HG03378 (cell line): ENCODE results near the gene HDAC3.

Source experiments
- ATAC-seq: cut with Tn5 transposase; IDR thresholded peaks from one replicate; pipeline ENCODE4 v1.9.1; 2021; ENCODE audit warnings: mild to moderate bottlenecking, moderate library complexity; ENCODE audit not compliant: unreplicated experiment

The HDAC3 gene

DNA sequence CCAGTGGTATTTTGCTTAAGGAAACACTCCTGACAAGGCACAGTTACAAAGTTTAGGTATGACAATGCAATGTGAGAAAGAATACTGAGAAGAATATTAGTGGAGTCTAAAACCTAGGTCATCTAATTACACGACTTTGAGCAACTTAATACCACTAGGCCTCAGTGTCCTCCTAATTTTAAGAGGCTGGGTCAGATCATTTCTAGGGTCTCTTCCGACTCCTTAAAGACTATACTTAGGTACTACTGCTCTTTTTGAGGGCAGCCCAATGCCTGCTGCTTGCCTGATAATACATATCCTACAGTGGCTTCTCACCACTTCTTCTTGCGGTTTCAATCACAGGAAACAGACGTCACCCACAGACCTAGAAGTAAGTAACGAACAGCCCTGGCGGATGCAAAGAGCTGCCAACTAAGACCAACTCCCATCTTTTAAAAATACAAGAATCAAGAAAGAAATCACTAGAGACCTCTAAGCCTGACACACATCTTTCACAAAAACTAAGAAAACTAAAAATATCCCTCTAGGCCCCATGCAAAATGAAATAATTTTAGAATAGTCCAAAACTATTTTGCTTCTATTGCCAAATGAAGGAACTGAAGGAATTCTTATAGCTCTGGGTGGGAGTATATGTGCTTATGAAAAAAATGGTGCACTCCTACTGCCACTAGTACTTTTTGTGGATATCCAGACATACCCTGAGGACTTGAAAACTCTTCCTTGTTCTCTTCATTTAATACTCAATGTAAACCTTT, 30.9 kb downstream of the HDAC3 start:
- ATAC-seq: peak; percentile 94

DNA sequence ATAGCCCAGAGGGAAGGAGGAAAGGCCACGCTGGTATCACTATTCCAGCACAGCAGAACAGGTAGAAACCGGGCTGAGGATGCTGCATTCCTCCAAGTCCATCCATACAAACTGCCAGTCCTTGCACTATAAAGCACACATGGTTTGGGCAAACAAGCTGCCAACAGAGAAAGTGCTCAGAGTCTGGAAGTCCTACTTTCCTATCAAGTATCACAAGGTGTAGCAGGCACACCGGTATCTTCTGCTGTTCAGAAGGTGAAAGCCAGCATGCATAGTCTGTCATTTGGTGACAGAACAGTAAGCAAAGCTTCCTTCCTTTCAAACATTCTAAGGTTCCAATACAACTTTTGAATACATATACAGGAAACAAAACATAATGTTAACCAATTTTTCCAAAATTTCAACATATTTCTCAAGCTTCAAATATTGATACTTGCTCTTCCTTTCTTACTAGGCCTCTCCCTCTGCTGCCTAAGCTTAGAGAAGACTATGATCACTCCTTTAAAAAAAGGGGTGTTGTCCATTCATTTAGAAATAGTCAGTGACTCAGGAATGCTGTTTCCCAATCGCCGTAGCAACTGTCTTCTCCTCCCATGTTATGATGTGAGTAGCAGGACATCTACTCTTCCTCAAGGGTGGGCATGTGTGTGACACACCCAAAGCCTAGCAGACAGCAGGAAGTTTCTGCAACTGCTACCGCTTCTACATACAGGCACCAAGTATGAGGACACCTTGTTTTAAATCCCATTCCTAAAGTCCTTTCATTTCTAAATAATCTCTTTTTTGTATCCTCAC, 32.5 kb downstream of the HDAC3 start:
- no peak for ATAC-seq

- ATAC-seq: no peak
Measured at GRCh38 chr5:141602606-141603005, 34.0 kb downstream of the HDAC3 start.

GRCh38 chr5:141598391-141599345, 38.0 kb downstream of the HDAC3 start:
- ATAC-seq: peak; percentile 49

DNA sequence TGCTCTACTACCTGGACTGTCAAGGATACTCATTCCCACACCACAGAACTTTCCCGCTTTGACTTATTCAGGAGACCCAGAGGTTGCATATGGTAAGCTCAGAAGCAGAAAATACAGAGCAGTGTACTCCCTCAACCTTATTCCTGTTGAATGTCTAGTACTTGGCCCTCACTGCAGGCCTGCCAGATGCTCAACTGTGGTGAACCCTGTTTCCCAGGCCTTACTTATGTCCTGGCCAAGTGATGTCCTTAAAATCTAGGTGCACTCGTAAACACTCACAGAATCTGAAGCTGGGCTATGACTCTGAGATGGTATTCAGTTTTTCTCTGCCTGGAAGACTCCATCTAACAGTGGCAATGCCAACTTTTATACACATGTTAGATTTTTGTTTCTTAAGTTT, 38.8 kb downstream of the HDAC3 start:
- no peak for ATAC-seq

DNA sequence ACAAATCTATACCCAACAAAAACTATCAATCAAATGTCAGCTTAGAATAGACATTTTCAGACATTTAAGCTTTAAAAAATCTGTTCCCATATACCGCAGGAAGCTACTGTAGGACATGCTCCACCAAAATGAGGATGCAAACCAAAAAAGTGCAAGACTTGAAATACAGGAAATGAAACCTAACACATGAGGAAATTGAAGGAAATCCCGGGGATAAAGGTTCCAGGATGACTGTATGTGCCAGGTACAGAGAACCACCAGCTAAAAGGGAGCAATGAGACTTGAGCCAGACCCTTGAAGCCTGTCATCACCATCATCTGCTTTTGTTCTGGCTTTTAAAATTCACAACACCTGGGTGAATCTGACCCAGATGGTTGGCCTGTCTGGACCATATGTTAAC, 39.3 kb downstream of the HDAC3 start:
- no peak for ATAC-seq

- ATAC-seq: no peak
Measured at GRCh38 chr5:141596867-141597266, 39.8 kb downstream of the HDAC3 start.

DNA sequence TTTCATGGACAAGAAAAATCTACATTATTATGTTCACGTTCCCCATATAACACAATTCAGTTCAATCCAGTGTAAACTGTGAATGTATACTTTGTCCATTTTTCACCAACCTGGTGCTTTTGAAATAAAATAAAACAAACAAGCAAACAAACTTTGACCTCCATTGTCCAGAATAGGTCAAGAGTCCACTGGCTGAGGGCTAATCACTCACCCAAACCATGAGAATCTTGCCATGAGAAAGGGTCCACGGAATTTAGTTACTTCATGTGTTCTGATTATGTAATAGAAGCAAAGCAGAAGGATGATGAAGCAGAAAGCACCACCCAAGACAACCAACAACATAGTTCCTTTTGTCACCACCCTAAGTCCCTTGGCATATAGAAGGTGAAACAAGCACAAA, 46.5 kb downstream of the HDAC3 start:
- ATAC-seq: no peak

DNA sequence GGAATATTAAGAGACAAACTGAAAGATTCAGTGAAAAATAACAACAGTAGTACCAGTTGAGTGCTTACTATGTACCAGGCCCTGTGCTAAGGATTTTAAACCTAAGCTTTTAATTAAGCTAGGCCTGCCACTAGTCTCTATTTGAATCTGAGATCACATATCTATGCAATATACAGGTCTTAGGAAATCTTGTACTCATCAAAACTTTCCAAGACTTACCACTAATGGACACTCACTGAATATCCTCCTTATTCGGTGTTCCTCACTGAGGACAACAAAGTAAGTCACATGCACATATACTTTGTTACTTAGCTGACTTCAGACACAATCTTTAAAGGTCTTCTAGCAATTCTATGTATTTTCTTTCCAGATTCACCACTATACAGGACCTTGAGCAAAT, 50.4 kb downstream of the HDAC3 start:
- ATAC-seq: no peak

DNA sequence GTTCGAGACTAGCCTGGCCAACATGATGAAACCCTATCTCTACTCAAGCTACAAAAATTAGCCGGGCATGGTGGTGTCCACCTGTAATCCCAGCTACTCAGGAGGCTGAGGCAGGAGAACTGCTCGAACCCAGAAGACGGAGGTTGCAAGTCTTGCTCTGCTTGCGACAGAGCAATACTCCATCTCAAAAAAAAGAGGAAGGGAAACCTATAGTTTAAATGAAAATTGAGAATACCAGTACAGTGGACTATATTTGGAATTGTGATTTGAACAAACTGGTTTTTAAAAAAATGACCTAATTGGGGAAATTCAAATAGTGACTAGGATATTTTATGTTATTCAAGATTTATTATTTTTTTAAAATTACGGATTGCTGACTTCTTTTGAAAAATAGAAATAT, 51.1 kb downstream of the HDAC3 start:
- ATAC-seq: no peak

DNA sequence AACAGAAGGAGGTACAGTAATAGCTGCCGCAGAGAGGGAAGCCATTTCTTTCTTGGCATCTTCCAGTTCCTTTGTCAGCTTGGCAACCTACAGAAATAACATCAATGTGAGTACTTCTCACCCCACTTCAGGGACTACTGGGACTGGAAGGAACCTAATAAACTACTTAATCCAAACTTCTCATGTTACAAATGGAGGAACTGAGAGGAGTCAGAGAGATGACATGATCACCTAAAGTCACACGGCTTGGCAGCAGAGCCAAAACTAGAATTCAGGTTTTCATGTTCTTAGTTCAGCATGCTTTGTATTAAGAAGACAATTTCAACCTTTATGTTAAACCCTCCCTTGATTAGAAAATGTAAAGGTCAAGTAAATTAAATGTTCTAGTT, 62.5 kb downstream of the HDAC3 start:
- ATAC-seq: no peak

- no peak for ATAC-seq
Measured at GRCh38 chr5:141573489-141574121, 63.0 kb downstream of the HDAC3 start.
